ENCODE measurements around the gene TNNI2. TPM values are rescaled to one million over a fixed set of nuclear protein-coding genes. Genes with fewer than 3 reads are reported as not detected.

The TNNI2 gene
- total RNA-seq, 1 donor from 2014 or later, result 1.1 TPM

DNA sequence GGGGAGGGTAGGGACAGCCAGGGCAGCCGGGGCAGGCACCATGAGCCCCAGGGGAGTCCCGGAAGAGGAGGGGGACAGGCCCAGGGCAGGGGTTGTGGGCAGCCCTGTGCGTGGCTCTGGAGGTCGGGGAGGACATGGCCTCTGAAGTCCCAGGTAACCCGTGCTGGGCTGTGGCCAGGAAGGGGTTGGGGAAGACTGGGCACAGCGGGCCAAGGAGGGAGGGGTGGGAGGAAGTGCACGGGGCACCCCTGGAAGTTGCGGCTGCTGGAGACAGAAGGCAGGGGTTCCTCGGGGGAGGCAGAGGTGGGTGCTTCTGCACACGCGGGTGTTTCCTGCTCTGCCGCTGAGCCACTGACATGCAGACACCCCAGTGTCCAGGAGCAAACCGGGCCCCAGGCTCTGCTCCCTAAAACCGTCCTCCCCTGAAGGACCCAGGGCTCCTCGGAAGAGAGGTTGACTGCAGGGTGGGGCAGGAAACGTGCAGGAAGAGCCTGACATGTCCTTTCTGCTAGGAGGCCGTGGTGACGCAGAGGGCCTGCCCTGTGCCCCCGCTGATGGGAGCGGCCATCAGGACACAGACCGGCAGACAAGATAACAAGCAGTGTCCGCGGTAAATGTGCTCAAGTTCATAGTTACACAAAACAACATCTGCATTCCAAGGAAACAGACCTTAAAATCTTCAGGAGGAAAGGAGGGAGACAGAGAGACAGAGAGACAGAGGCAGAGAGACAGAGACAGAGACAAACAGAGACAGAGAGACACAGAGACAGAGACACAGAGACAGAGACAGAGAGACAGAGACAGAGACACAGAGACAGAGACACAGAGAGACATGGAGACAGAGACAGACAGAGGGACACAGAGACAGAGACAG, 5.7 kb downstream of the TNNI2 start:
- Mint-ChIP-seq H3K36me3 (ENCODE audit: unreplicated experiment) (no peaks in the 10 kb centered on the region), H3K27me3 (ENCODE audit: unreplicated experiment) (no peaks in the 10 kb centered on the region), H3K27ac (ENCODE audit: unreplicated experiment) (peak overlapping the region; percentile 69), H3K9me3 (ENCODE audit: unreplicated experiment) (no peaks in the 10 kb centered on the region), H3K4me3 (ENCODE audit: unreplicated experiment) (no peak overlapping the region), H3K4me1 (ENCODE audit: unreplicated experiment) (peaks cover 43% of the 10 kb centered on the region)
- TF ChIP-seq, protein P1, sequence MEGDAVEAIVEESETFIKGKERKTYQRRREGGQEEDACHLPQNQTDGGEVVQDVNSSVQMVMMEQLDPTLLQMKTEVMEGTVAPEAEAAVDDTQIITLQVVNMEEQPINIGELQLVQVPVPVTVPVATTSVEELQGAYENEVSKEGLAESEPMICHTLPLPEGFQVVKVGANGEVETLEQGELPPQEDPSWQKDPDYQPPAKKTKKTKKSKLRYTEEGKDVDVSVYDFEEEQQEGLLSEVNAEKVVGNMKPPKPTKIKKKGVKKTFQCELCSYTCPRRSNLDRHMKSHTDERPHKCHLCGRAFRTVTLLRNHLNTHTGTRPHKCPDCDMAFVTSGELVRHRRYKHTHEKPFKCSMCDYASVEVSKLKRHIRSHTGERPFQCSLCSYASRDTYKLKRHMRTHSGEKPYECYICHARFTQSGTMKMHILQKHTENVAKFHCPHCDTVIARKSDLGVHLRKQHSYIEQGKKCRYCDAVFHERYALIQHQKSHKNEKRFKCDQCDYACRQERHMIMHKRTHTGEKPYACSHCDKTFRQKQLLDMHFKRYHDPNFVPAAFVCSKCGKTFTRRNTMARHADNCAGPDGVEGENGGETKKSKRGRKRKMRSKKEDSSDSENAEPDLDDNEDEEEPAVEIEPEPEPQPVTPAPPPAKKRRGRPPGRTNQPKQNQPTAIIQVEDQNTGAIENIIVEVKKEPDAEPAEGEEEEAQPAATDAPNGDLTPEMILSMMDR (IDR thresholded peaks at IDR 0.05), result no peak
- DNase-seq (ENCODE audit: extremely low spot score, unreplicated experiment), result no peak

DNA sequence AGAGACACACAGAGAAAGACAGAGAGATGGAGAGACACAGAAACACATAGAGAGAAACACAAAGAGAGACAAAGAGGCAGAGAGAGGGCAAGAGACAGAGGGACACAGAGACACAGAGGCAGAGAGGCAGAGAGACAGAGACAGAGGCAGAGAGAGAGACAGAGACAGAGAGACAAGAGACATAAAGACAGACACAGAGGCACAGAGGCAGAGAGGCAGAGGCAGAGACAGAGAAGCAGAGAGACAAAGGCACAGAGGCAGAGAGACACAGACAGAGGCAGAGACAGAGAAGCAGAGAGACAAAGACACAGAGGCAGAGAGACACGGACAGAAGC, 6.3 kb downstream of the TNNI2 start:
- TF ChIP-seq, protein P1 (IDR thresholded peaks at IDR 0.05), result no peak
- H3K27ac Mint-ChIP-seq (ENCODE audit: unreplicated experiment), result peak overlapping the region; percentile 69

DNA sequence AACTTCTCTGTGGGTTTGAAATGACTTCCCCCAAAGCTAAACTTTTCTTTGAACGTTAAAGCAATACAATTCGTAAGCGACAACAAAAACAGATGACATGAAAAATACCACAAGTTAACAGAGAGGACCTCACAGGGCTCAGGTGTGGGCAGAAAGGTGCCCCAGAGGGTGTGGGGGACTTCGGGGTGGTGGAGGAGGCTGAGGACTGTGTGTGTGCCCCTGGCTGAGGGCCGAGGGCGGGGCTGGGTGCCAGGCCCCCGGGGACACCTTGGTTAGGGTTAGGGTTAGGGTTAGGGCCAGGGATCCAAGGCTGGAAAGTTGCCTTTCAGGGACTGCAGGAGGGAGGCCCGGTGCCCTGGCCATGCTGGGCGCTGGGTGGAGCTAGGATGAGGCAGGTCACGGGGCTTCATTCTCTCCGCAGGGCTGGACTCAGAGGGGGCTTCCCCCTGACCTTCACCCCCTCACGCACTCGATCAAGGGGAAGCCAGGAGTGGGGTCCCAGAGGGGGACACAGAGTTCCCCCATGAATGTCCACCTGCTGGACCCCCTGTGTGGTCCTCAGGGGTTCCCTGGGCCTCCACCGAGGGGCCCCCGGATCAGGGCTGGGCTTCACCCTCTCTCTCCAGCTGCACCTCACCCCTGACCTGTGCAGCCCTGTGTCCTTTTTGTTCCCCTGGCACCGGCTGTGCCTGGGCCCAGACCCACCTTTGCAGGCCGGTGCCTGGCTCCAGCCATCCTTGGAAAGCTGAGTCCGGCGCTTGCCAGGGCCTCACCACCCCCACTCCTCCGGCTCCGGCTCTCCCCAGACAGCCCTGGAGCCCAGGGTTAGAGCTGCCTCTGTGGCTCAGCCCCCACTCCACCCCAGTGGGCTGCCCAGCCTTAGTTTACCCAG, 7.0 kb downstream of the TNNI2 start:
- peak overlapping the region; percentile 69 for H3K27ac Mint-ChIP-seq (ENCODE audit: unreplicated experiment)
- no peaks in the 10 kb centered on the region for H3K36me3 Mint-ChIP-seq (ENCODE audit: unreplicated experiment)
- TF ChIP-seq, protein P1 (IDR thresholded peaks at IDR 0.05), result no peak
- DNase-seq (ENCODE audit: extremely low spot score, unreplicated experiment), result no peak
- H3K4me1 Mint-ChIP-seq (ENCODE audit: unreplicated experiment), result peaks cover 40% of the 10 kb centered on the region
- H3K9me3 Mint-ChIP-seq (ENCODE audit: unreplicated experiment), result no peaks in the 10 kb centered on the region
- H3K4me3 Mint-ChIP-seq (ENCODE audit: unreplicated experiment), result no peak overlapping the region
- no peaks in the 10 kb centered on the region for H3K27me3 Mint-ChIP-seq (ENCODE audit: unreplicated experiment)

More for the DNA sequence above, 6.3 kb downstream of the TNNI2 start:
- Mint-ChIP-seq H3K4me1 (ENCODE audit: unreplicated experiment) (peaks cover 40% of the 10 kb centered on the region), H3K9me3 (ENCODE audit: unreplicated experiment) (no peaks in the 10 kb centered on the region), H3K36me3 (ENCODE audit: unreplicated experiment) (no peaks in the 10 kb centered on the region), H3K27me3 (ENCODE audit: unreplicated experiment) (no peaks in the 10 kb centered on the region), H3K4me3 (ENCODE audit: unreplicated experiment) (no peak overlapping the region)
- DNase-seq (ENCODE audit: extremely low spot score, unreplicated experiment), result no peak

- H3K36me3 Mint-ChIP-seq (ENCODE audit: unreplicated experiment), result no peaks in the 10 kb centered on the region
- TF ChIP-seq, protein P1 (IDR thresholded peaks at IDR 0.05), result no peak
- no peak overlapping the region for H3K27ac Mint-ChIP-seq (ENCODE audit: unreplicated experiment)
- no peaks in the 10 kb centered on the region for H3K9me3 Mint-ChIP-seq (ENCODE audit: unreplicated experiment)
- H3K4me1 Mint-ChIP-seq (ENCODE audit: unreplicated experiment), result peaks cover 40% of the 10 kb centered on the region
- no peak overlapping the region for H3K4me3 Mint-ChIP-seq (ENCODE audit: unreplicated experiment)
- DNase-seq (ENCODE audit: extremely low spot score, unreplicated experiment), result no peak
- no peaks in the 10 kb centered on the region for H3K27me3 Mint-ChIP-seq (ENCODE audit: unreplicated experiment)
Measured at GRCh38 chr11:1846453-1846932, 7.7 kb downstream of the TNNI2 start.
